ENCODE measurements around the gene SCN1A. TPM values are rescaled to one million over a fixed set of nuclear protein-coding genes. Genes with fewer than 3 reads are reported as not detected.

The SCN1A gene
- total RNA-seq, 1 donor from 2014 or later: 1.8 TPM

- Mint-ChIP-seq H3K27ac (ENCODE audit: unreplicated experiment) (no peak overlapping the region), H3K4me1 (ENCODE audit: low read depth, unreplicated experiment) (no peaks in the 10 kb centered on the region), H3K36me3 (ENCODE audit: unreplicated experiment) (no peaks in the 10 kb centered on the region), H3K9me3 (ENCODE audit: unreplicated experiment) (no peaks in the 10 kb centered on the region), H3K4me3 (ENCODE audit: unreplicated experiment) (no peak overlapping the region), H3K27me3 (ENCODE audit: unreplicated experiment) (no peaks in the 10 kb centered on the region)
- DNase-seq: no peak
- TF ChIP-seq, protein P1, sequence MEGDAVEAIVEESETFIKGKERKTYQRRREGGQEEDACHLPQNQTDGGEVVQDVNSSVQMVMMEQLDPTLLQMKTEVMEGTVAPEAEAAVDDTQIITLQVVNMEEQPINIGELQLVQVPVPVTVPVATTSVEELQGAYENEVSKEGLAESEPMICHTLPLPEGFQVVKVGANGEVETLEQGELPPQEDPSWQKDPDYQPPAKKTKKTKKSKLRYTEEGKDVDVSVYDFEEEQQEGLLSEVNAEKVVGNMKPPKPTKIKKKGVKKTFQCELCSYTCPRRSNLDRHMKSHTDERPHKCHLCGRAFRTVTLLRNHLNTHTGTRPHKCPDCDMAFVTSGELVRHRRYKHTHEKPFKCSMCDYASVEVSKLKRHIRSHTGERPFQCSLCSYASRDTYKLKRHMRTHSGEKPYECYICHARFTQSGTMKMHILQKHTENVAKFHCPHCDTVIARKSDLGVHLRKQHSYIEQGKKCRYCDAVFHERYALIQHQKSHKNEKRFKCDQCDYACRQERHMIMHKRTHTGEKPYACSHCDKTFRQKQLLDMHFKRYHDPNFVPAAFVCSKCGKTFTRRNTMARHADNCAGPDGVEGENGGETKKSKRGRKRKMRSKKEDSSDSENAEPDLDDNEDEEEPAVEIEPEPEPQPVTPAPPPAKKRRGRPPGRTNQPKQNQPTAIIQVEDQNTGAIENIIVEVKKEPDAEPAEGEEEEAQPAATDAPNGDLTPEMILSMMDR (IDR thresholded peaks at IDR 0.05; ENCODE audit: partially characterized antibody, unreplicated experiment): no peak
Observed at GRCh38 chr2:166017208-166017607, 110.6 kb downstream of the SCN1A start.

GRCh38 chr2:166013878-166014277 is 113.9 kb downstream of the SCN1A start:
- Mint-ChIP-seq H3K27ac (ENCODE audit: unreplicated experiment) (no peak overlapping the region), H3K9me3 (ENCODE audit: unreplicated experiment) (no peaks in the 10 kb centered on the region), H3K4me1 (ENCODE audit: low read depth, unreplicated experiment) (no peaks in the 10 kb centered on the region), H3K4me3 (ENCODE audit: unreplicated experiment) (no peak overlapping the region), H3K36me3 (ENCODE audit: unreplicated experiment) (no peaks in the 10 kb centered on the region), H3K27me3 (ENCODE audit: unreplicated experiment) (no peaks in the 10 kb centered on the region)
- TF ChIP-seq, protein P1 (IDR thresholded peaks at IDR 0.05; ENCODE audit: partially characterized antibody, unreplicated experiment): no peak
- DNase-seq: no peak

GRCh38 chr2:166011660-166012059 is 116.2 kb downstream of the SCN1A start:
- Mint-ChIP-seq H3K27ac (ENCODE audit: unreplicated experiment) (no peak overlapping the region), H3K4me1 (ENCODE audit: low read depth, unreplicated experiment) (no peaks in the 10 kb centered on the region), H3K27me3 (ENCODE audit: unreplicated experiment) (no peaks in the 10 kb centered on the region), H3K4me3 (ENCODE audit: unreplicated experiment) (no peak overlapping the region), H3K36me3 (ENCODE audit: unreplicated experiment) (no peaks in the 10 kb centered on the region), H3K9me3 (ENCODE audit: unreplicated experiment) (no peaks in the 10 kb centered on the region)
- no peak for DNase-seq
- TF ChIP-seq, protein P1 (IDR thresholded peaks at IDR 0.05; ENCODE audit: partially characterized antibody, unreplicated experiment): no peak

- DNase-seq: no peak
Observed at GRCh38 chr2:166000401-166000800, 127.4 kb downstream of the SCN1A start.

DNA sequence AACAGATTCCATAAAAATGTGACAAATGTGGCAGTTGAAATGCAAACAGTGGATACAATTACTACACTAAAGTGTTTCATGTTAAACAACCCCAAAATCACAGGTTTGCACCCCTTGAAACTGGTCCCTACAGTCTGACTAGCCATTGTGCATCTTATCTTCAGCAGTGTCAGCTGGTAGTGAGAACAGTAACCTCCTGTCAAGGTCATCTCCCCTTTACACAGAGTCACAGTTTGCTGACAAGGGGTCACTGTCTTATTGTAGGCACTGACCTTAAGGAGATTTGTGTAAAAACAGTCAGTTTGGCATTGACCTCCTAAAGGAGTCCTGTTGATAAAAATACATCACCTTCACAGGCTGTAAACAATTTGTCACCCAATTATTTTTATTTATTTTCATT is 137.0 kb downstream of the SCN1A start:
- Mint-ChIP-seq H3K27ac (ENCODE audit: unreplicated experiment) (no peak overlapping the region), H3K4me3 (ENCODE audit: unreplicated experiment) (no peak overlapping the region), H3K36me3 (ENCODE audit: unreplicated experiment) (no peaks in the 10 kb centered on the region), H3K27me3 (ENCODE audit: unreplicated experiment) (no peaks in the 10 kb centered on the region), H3K4me1 (ENCODE audit: low read depth, unreplicated experiment) (no peaks in the 10 kb centered on the region), H3K9me3 (ENCODE audit: unreplicated experiment) (no peaks in the 10 kb centered on the region)
- TF ChIP-seq, protein P1 (IDR thresholded peaks at IDR 0.05; ENCODE audit: partially characterized antibody, unreplicated experiment): no peak
- no peak for DNase-seq

More at GRCh38 chr2:166000401-166000800, 127.4 kb downstream of the SCN1A start:
- no peak overlapping the region for H3K27ac Mint-ChIP-seq (ENCODE audit: unreplicated experiment)
- no peaks in the 10 kb centered on the region for H3K9me3 Mint-ChIP-seq (ENCODE audit: unreplicated experiment)
- no peak overlapping the region for H3K4me3 Mint-ChIP-seq (ENCODE audit: unreplicated experiment)
- TF ChIP-seq, protein P1 (IDR thresholded peaks at IDR 0.05; ENCODE audit: partially characterized antibody, unreplicated experiment): no peak
- H3K36me3 Mint-ChIP-seq (ENCODE audit: unreplicated experiment): no peaks in the 10 kb centered on the region
- H3K4me1 Mint-ChIP-seq (ENCODE audit: low read depth, unreplicated experiment): no peaks in the 10 kb centered on the region
- no peaks in the 10 kb centered on the region for H3K27me3 Mint-ChIP-seq (ENCODE audit: unreplicated experiment)

Measured in glutamatergic neuron (in vitro differentiated cells).